ENCODE results near the gene SPRYD7.

GRCh38 chr13:49972709-49973108 is 36.6 kb upstream of the SPRYD7 start:
- TF ChIP-seq EP300 (IDR thresholded peaks at IDR 0.05; ENCODE audit: borderline replicate concordance) (no peak), TAF1 (IDR thresholded peaks at IDR 0.05; ENCODE audit: low read depth) (no peak), CEBPB (IDR thresholded peaks at IDR 0.05) (no peak), REST (IDR thresholded peaks at IDR 0.05; ENCODE audit: low read depth) (no peak), RAD21 (IDR thresholded peaks at IDR 0.05; ENCODE audit: low read depth) (no peak), CREB1 (IDR thresholded peaks at IDR 0.05; ENCODE audit: low read depth) (no peak), NFIC (IDR thresholded peaks at IDR 0.05) (no peak), MAX (IDR thresholded peaks at IDR 0.05) (no peak), EGR1 (IDR thresholded peaks at IDR 0.05) (no peak), ZBTB7A (IDR thresholded peaks at IDR 0.05; ENCODE audit: low read depth) (no peak), TCF12 (IDR thresholded peaks at IDR 0.05; ENCODE audit: low read depth) (no peak), YY1 (IDR thresholded peaks at IDR 0.05; ENCODE audit: low read depth) (no peak), USF1 (IDR thresholded peaks at IDR 0.05) (no peak)

Data from Ishikawa (cell line).